H9 (cell line): ENCODE data around the gene MYCN. TPM values are rescaled to one million over a fixed set of nuclear protein-coding genes. Genes with fewer than 3 reads are reported as not detected.

Experiments used
- DNase-seq: peaks from one replicate; pipeline ENCODE4 v3.0.0-alpha.2; 2017
- H2AFZ ChIP-seq: one replicate; pipeline ENCODE4 v1.6.1; 2013; ENCODE audit warnings: mild to moderate bottlenecking, low read length, control low read depth, moderate library complexity
- H2AK5ac ChIP-seq: 2 replicates; pipeline ENCODE4 v1.6.1; 2013; ENCODE audit warnings: low read length, control low read depth, mixed read lengths; ENCODE audit not compliant: insufficient read length
- H2BK120ac ChIP-seq: one replicate; pipeline ENCODE4 v1.6.1; 2013; ENCODE audit warnings: low read depth, mild to moderate bottlenecking, low read length, control low read depth, inconsistent platforms; ENCODE audit not compliant: poor library complexity, severe bottlenecking
- H2BK12ac ChIP-seq: 2 replicates; pipeline ENCODE4 v1.6.1; 2013; ENCODE audit warnings: low read length, control low read depth, mixed read lengths, low read depth; ENCODE audit not compliant: insufficient read length
- H2BK15ac ChIP-seq: 2 replicates; pipeline ENCODE4 v1.6.1; 2013; ENCODE audit warnings: low read depth, low read length, control low read depth
- H2BK20ac ChIP-seq: one replicate; pipeline ENCODE4 v1.6.1; 2013; ENCODE audit warnings: low read depth, mild to moderate bottlenecking, low read length, control low read depth, inconsistent platforms; ENCODE audit not compliant: poor library complexity, severe bottlenecking
- H2BK5ac ChIP-seq: 2 replicates; pipeline ENCODE4 v1.6.1; 2013; ENCODE audit warnings: low read length, control low read depth, mixed read lengths; ENCODE audit not compliant: insufficient read length
- H3K14ac ChIP-seq: 2 replicates; pipeline ENCODE4 v1.6.1; 2013; ENCODE audit warnings: low read length, control low read depth; ENCODE audit not compliant: insufficient read depth
- H3K18ac ChIP-seq: 2 replicates; pipeline ENCODE4 v1.6.1; 2013; ENCODE audit warnings: low read depth, mild to moderate bottlenecking, mixed read lengths, low read length, control low read depth; ENCODE audit not compliant: insufficient read length
- H3K23ac ChIP-seq: 2 replicates; pipeline ENCODE4 v1.6.1; 2013; ENCODE audit warnings: low read length, control low read depth, mixed read lengths, low read depth; ENCODE audit not compliant: insufficient read length
- H3K23me2 ChIP-seq: 2 replicates; pipeline ENCODE4 v1.6.1; 2013; ENCODE audit warnings: low read depth, mild to moderate bottlenecking, mixed read lengths, low read length, control low read depth; ENCODE audit not compliant: insufficient read length, poor library complexity, severe bottlenecking
- H3K27ac ChIP-seq: 2 replicates; pipeline ENCODE4 v1.5.1; 2013; ENCODE audit warnings: low read length, control low read depth, mixed read lengths, low read depth; ENCODE audit not compliant: insufficient read length
- H3K27me3 ChIP-seq: 2 replicates; pipeline ENCODE4 v1.6.1; 2013; ENCODE audit warnings: low read length, control low read depth, inconsistent platforms; ENCODE audit not compliant: insufficient read depth
- H3K4ac ChIP-seq: 2 replicates; pipeline ENCODE4 v1.6.1; 2013; ENCODE audit warnings: low read depth, mild to moderate bottlenecking, control low read depth, inconsistent platforms, low read length, moderate library complexity
- H3K4me1 ChIP-seq: 2 replicates; pipeline ENCODE4 v1.6.1; 2013; ENCODE audit warnings: low read length, control low read depth, inconsistent platforms; ENCODE audit not compliant: insufficient read depth
- H3K4me2 ChIP-seq: 2 replicates; pipeline ENCODE4 v1.6.1; 2013; ENCODE audit warnings: low read length, control low read depth, mixed read lengths; ENCODE audit not compliant: insufficient read length, insufficient read depth
- H3K56ac ChIP-seq: 2 replicates; pipeline ENCODE4 v1.6.1; 2013; ENCODE audit warnings: low read depth, mild to moderate bottlenecking, mixed read lengths, low read length, control low read depth; ENCODE audit not compliant: insufficient read length
- H3K79me1 ChIP-seq: 2 replicates; pipeline ENCODE4 v1.6.1; 2013; ENCODE audit warnings: low read depth, mild to moderate bottlenecking, moderate library complexity, low read length, control low read depth, inconsistent platforms; ENCODE audit not compliant: insufficient read depth, poor library complexity, severe bottlenecking
- H3K79me2 ChIP-seq: 2 replicates; pipeline ENCODE4 v1.6.1; 2013; ENCODE audit warnings: low read length, control low read depth, inconsistent platforms; ENCODE audit not compliant: insufficient read depth
- H3K9ac ChIP-seq: 2 replicates; pipeline ENCODE4 v1.6.1; 2013; ENCODE audit warnings: low read length, control low read depth, mixed read lengths; ENCODE audit not compliant: insufficient read length; ENCODE audit errors: extremely low read depth
- H3K9me3 ChIP-seq: one replicate; pipeline ENCODE4 v1.6.1; 2013; ENCODE audit warnings: low read depth, low read length, inconsistent platforms; ENCODE audit not compliant: control insufficient read depth
- H3T11ph ChIP-seq: one replicate; pipeline ENCODE4 v1.6.1; 2013; ENCODE audit warnings: mild to moderate bottlenecking, low read length, control low read depth, inconsistent platforms
- H4K20me1 ChIP-seq: one replicate; pipeline ENCODE4 v1.6.1; 2013; ENCODE audit not compliant: control insufficient read depth, insufficient read length, insufficient read depth
- H4K5ac ChIP-seq: 2 replicates; pipeline ENCODE4 v1.6.1; 2013; ENCODE audit warnings: low read depth, mild to moderate bottlenecking, mixed read lengths, low read length, control low read depth; ENCODE audit not compliant: insufficient read length
- H4K8ac ChIP-seq: replicated peaks from 2 replicates; pipeline ENCODE4 v1.6.1; 2013; ENCODE audit warnings: low read length, control low read depth, mixed read lengths, low read depth; ENCODE audit not compliant: insufficient read length
- H4K91ac ChIP-seq: 2 replicates; pipeline ENCODE4 v1.6.1; 2013; ENCODE audit warnings: low read depth, mild to moderate bottlenecking, moderate library complexity, mixed read lengths, low read length, control low read depth; ENCODE audit not compliant: insufficient read length
- H3K27ac Mint-ChIP-seq, 3 experiments: 2 replicates in 2 of 3; 3 replicates in 1 of 3; pipeline ENCODE4 v1.8.0; 2020 to 2021; ENCODE audit warnings: mixed read lengths in 3 of 3, mild to moderate bottlenecking in 1 of 3, moderate library complexity in 1 of 3
- H3K27me3 Mint-ChIP-seq: 2 replicates; pipeline ENCODE4 v1.8.0; 2021; ENCODE audit warnings: low read depth, mild to moderate bottlenecking, moderate library complexity, mixed read lengths
- H3K36me3 Mint-ChIP-seq, 3 experiments: 2 replicates in 2 of 3; 3 replicates in 1 of 3; pipeline ENCODE4 v1.8.0; 2020 to 2021; ENCODE audit warnings: low read depth in 3 of 3, mixed read lengths in 3 of 3; ENCODE audit not compliant: insufficient read depth in 1 of 3
- H3K4me1 Mint-ChIP-seq, 2 experiments: 2 replicates each; pipeline ENCODE4 v1.8.0; 2020; ENCODE audit warnings: mixed read lengths in 2 of 2
- H3K4me3 Mint-ChIP-seq, 2 experiments: 2 replicates in 1 of 2; 3 replicates in 1 of 2; pipeline ENCODE4 v1.8.0; 2020 to 2021; ENCODE audit warnings: mild to moderate bottlenecking in 2 of 2, mixed read lengths in 2 of 2, moderate library complexity in 1 of 2
- H3K9me3 Mint-ChIP-seq, 2 experiments: 2 replicates in 1 of 2; 3 replicates in 1 of 2; pipeline ENCODE4 v1.8.0; 2020; ENCODE audit warnings: mild to moderate bottlenecking in 2 of 2, mixed read lengths in 2 of 2, moderate library complexity in 1 of 2
- CTCF ChIP-seq: fragments of 200-600 bp; sonication (generic); conservative IDR thresholded peaks from 3 replicates; pipeline ENCODE4 v1.8.0; 2021; ENCODE audit warnings: antibody characterized with exemption, mild to moderate bottlenecking
- WGBS: extraction: QIAGEN DNeasy Blood & Tissue Kit; methylation state at CpG from one replicate; pipeline ENCODE4 v1.1.7; 2013; ENCODE audit warnings: missing lambda C conversion rate, low lambda C conversion rate, mixed read lengths; ENCODE audit not compliant: insufficient read length; ENCODE audit errors: extremely low coverage; 5-methylcytosine and 5-hydroxymethylcytosine counted together
- total RNA-seq: library from RNA; stranded (reverse); gene quantifications from 2 replicates; pipeline ENCODE4 v1.2.1, GENCODE V29; 2021

MYCN gene
- total RNA-seq, 1 experiment from 2014 or later: 100.0 TPM

- H3K9ac ChIP-seq: no peak overlapping the region
- no peak overlapping the region for H3K4ac ChIP-seq
- H3K56ac ChIP-seq: no peak overlapping the region
- H3K14ac ChIP-seq: no peak overlapping the region
- no peaks in the 10 kb centered on the region for H4K20me1 ChIP-seq
- DNase-seq: peak; percentile 61
- no peak overlapping the region for H3K18ac ChIP-seq
- H4K8ac ChIP-seq: no peak overlapping the region
- H4K91ac ChIP-seq: no peak overlapping the region
- H3K9me3 Mint-ChIP-seq: peaks cover 4 to 9% of the 10 kb centered on the region in 2 experiments
- no peaks in the 10 kb centered on the region for H3K79me1 ChIP-seq
- peaks cover 0 to 7% (median 1%) of the 10 kb centered on the region in 3 experiments; a peak in 3 of 7 replicates for H3K36me3 Mint-ChIP-seq
- H4K5ac ChIP-seq: no peak overlapping the region
- H2BK15ac ChIP-seq: no peak overlapping the region
- no peak overlapping the region for H2BK5ac ChIP-seq
- no peaks in the 10 kb centered on the region for H3K23me2 ChIP-seq
- H2AK5ac ChIP-seq: no peak overlapping the region
- WGBS: no CpG with 5 or more reads among the region's 11 CpGs
- peaks cover 8% of the 10 kb centered on the region; the same call in 1 of the 2 replicates for H3K4me1 ChIP-seq
- H3K79me2 ChIP-seq: no peaks in the 10 kb centered on the region
- H3K27me3 Mint-ChIP-seq: no peaks in the 10 kb centered on the region
- no peaks in the 10 kb centered on the region for H3K9me3 ChIP-seq
- H3K4me2 ChIP-seq: peak overlapping the region; percentile 64
- no peak overlapping the region for H2AFZ ChIP-seq
- no peak overlapping the region for H3K23ac ChIP-seq
- H3T11ph ChIP-seq: no peak overlapping the region
- no peak overlapping the region for H2BK120ac ChIP-seq
- no peak for TF ChIP-seq CTCF
- H3K4me1 Mint-ChIP-seq: peaks cover 51 to 58% of the 10 kb centered on the region in 2 experiments
- H2BK12ac ChIP-seq: no peak overlapping the region
- H3K27ac Mint-ChIP-seq: peak overlapping the region in 2 of 3 experiments; percentile 95 to 97; a peak in 5 of 7 replicates
- H3K27ac ChIP-seq: peak overlapping the region; percentile 67
- H3K4me3 Mint-ChIP-seq: peak overlapping the region in 1 of 2 experiments; percentile 46; a peak in 3 of 5 replicates
- peak overlapping the region; percentile 14 for H2BK20ac ChIP-seq
- no peaks in the 10 kb centered on the region for H3K27me3 ChIP-seq
Measured at GRCh38 chr2:15957881-15958713, 17.7 kb downstream of the MYCN start.
